IMR-90 (cell line): ENCODE results near the gene SDHB. TPM values are rescaled to one million over a fixed set of nuclear protein-coding genes. Genes with fewer than 3 reads are reported as not detected.

Source experiments
- ATAC-seq: fragments of 200-7000 bp; cut with Tn5 transposase; 2 replicates; pipeline ENCODE4 v1.9.1; 2020; ENCODE audit warnings: low read depth, mild to moderate bottlenecking, moderate library complexity
- BruUV-seq: library from RNA; stranded (reverse); fragments of 400-500 nt; replicated peaks from 2 replicates; lab custom pipeline; 2021; lab: Mats Ljungman, UMichigan
- CTCF ChIA-PET: fragments of 300-600 bp; formaldehyde crosslinking; extraction: SDS; loops from one replicate; lab custom pipeline; 2021; ENCODE audit warnings: antibody characterized with exemption; lab: Yijun Ruan, JAX
- POLR2A ChIA-PET: fragments of 300-600 bp; sonication (Branson Sonifier 250); formaldehyde crosslinking; loops from one replicate; lab custom pipeline; 2022; ENCODE audit warnings: antibody characterized with exemption; ENCODE audit not compliant: unreplicated experiment; lab: Charles Lee
- DNase-seq: peaks from one replicate; pipeline ENCODE4 v3.0.0; 2013
- H2AFZ ChIP-seq: replicated peaks from 2 replicates; pipeline ENCODE3; 2013; ENCODE audit warnings: low read length, mild to moderate bottlenecking; ENCODE audit not compliant: poor library complexity
- H2AK5ac ChIP-seq: 2 replicates; pipeline ENCODE4 v1.6.1; 2013; ENCODE audit warnings: low read depth, low read length, inconsistent platforms
- H2AK9ac ChIP-seq: replicated peaks from 2 replicates; pipeline ENCODE3; 2013; ENCODE audit warnings: mild to moderate bottlenecking, low read depth, low read length, moderate library complexity; ENCODE audit not compliant: poor library complexity
- H2BK120ac ChIP-seq: 2 replicates; pipeline ENCODE4 v1.6.1; 2013; ENCODE audit warnings: low read depth, low read length, inconsistent platforms
- H2BK15ac ChIP-seq: 3 replicates; pipeline ENCODE4 v1.6.1; 2013; ENCODE audit warnings: low read depth, low read length, inconsistent platforms
- H2BK20ac ChIP-seq: 2 replicates; pipeline ENCODE4 v1.6.1; 2013; ENCODE audit warnings: low read depth, mild to moderate bottlenecking, inconsistent platforms, low read length, moderate library complexity
- H2BK5ac ChIP-seq: 2 replicates; pipeline ENCODE4 v1.6.1; 2013; ENCODE audit warnings: mild to moderate bottlenecking, low read depth, low read length, inconsistent platforms; ENCODE audit not compliant: poor library complexity, severe bottlenecking
- H3K14ac ChIP-seq: replicated peaks from 2 replicates; pipeline ENCODE4 v1.6.1; 2013; ENCODE audit warnings: low read depth, low read length, inconsistent platforms
- H3K18ac ChIP-seq: 2 replicates; pipeline ENCODE4 v1.6.1; 2013; ENCODE audit warnings: low read depth, low read length, control low read depth
- H3K23ac ChIP-seq: 2 replicates; pipeline ENCODE4 v1.6.1; 2013; ENCODE audit warnings: low read depth, low read length, inconsistent platforms
- H3K27ac ChIP-seq: 2 replicates; pipeline ENCODE4 v1.5.1; 2013; ENCODE audit warnings: mild to moderate bottlenecking, control low read depth, low read length; ENCODE audit not compliant: insufficient read depth
- H3K27me3 ChIP-seq: 2 replicates; pipeline ENCODE4 v1.6.1; 2013; ENCODE audit warnings: low read length; ENCODE audit not compliant: control insufficient read depth, insufficient read depth
- H3K36me3 ChIP-seq: 2 replicates; pipeline ENCODE4 v1.6.1; 2013; ENCODE audit warnings: low read length, mixed read lengths; ENCODE audit not compliant: control insufficient read depth, insufficient read depth
- H3K4ac ChIP-seq: 2 replicates; pipeline ENCODE4 v1.6.1; 2013; ENCODE audit warnings: low read depth, low read length, inconsistent platforms
- H3K4me1 ChIP-seq: 2 replicates; pipeline ENCODE4 v1.6.1; 2013; ENCODE audit warnings: low read length, mixed read lengths; ENCODE audit not compliant: control insufficient read depth, insufficient read depth
- H3K4me2 ChIP-seq: 2 replicates; pipeline ENCODE4 v1.6.1; 2013; ENCODE audit warnings: low read depth, mild to moderate bottlenecking, control low read depth, low read length, moderate library complexity
- H3K4me3 ChIP-seq: 2 replicates; pipeline ENCODE4 v1.5.1; 2013; ENCODE audit warnings: low read depth, mild to moderate bottlenecking, control low read depth, low read length, moderate library complexity; ENCODE audit not compliant: insufficient read depth
- H3K56ac ChIP-seq: 2 replicates; pipeline ENCODE4 v1.6.1; 2013; ENCODE audit warnings: low read length, inconsistent platforms; ENCODE audit not compliant: insufficient read depth; ENCODE audit errors: extremely low read depth
- H3K79me1 ChIP-seq, 2 experiments: 2 replicates each; pipeline ENCODE4 v1.6.1; 2013; ENCODE audit warnings: low read length in 2 of 2, inconsistent platforms in 1 of 2, low read depth in 1 of 2
- H3K9ac ChIP-seq: 2 replicates; pipeline ENCODE4 v1.6.1; 2013; ENCODE audit warnings: low read depth, low read length, control low read depth
- H3K9me1 ChIP-seq: 2 replicates; pipeline ENCODE4 v1.6.1; 2013; ENCODE audit warnings: low read length, inconsistent platforms; ENCODE audit not compliant: insufficient read depth
- H3K9me3 ChIP-seq: 2 replicates; pipeline ENCODE4 v1.6.1; 2013; ENCODE audit warnings: low read length; ENCODE audit not compliant: control insufficient read depth, insufficient read depth
- H4K20me1 ChIP-seq: 2 replicates; pipeline ENCODE4 v1.6.1; 2013; ENCODE audit warnings: low read length, inconsistent platforms; ENCODE audit not compliant: insufficient read depth
- H4K5ac ChIP-seq: 2 replicates; pipeline ENCODE4 v1.6.1; 2013; ENCODE audit warnings: mild to moderate bottlenecking, low read depth, low read length, control low read depth
- H4K8ac ChIP-seq, 2 experiments: 2 replicates each; pipeline ENCODE4 v1.6.1; 2013; ENCODE audit warnings: low read depth in 2 of 2, low read length in 2 of 2, control low read depth in 1 of 2, inconsistent platforms in 1 of 2
- H4K91ac ChIP-seq: 2 replicates; pipeline ENCODE4 v1.6.1; 2013; ENCODE audit warnings: low read depth, low read length, inconsistent platforms; ENCODE audit not compliant: insufficient read depth
- BHLHE40 ChIP-seq: fragments of 150-350 bp; IDR thresholded peaks from 2 replicates; pipeline ENCODE4 v1.6.1; 2016; ENCODE audit warnings: mild to moderate bottlenecking, low read depth, low read length
- CEBPB ChIP-seq: IDR thresholded peaks from 2 replicates; pipeline ENCODE4 v1.6.1; 2012; ENCODE audit warnings: low read depth, low read length, improper control_type of control experiment
- FOS ChIP-seq: fragments of 150-350 bp; IDR thresholded peaks from 2 replicates; pipeline ENCODE4 v1.6.1; 2016; ENCODE audit warnings: low read depth, low read length
- MAFK ChIP-seq: IDR thresholded peaks from 2 replicates; pipeline ENCODE4 v1.6.1; 2012; ENCODE audit warnings: low read depth, low read length, improper control_type of control experiment
- NFE2L2 ChIP-seq: fragments of 150-350 bp; IDR thresholded peaks from 2 replicates; pipeline ENCODE4 v1.6.1; 2016; ENCODE audit warnings: low read depth, mild to moderate bottlenecking, low read length
- WGBS, 2 experiments: methylation state at CpG; one replicate each; pipeline versions ENCODE4 v1.1.5 to v1.1.7; 2013; ENCODE audit warnings: missing lambda C conversion rate in 2 of 2; ENCODE audit not compliant: insufficient read length in 1 of 2; ENCODE audit errors: extremely low coverage in 2 of 2; 5-methylcytosine and 5-hydroxymethylcytosine counted together
- dilution Hi-C: fragments of 300-500 bp; cut with HindIII; formaldehyde crosslinking; loops from one replicate; pipeline ENCODE4 v1.14.3; 2018; ENCODE audit warnings: low sequenced_read_pairs; ENCODE audit not compliant: unreplicated experiment
- in situ Hi-C: fragments of 300-500 bp; cut with MboI; formaldehyde crosslinking; loops from 3 replicates; pipeline ENCODE4 v1.14.3; 2019; ENCODE audit warnings: low sequenced_read_pairs, inconsistent platforms, mixed read lengths
- intact Hi-C: fragments of 100-400 bp; cut with micrococcal nuclease; formaldehyde crosslinking; loops from 2 replicates; pipeline ENCODE4 v1.10.0; 2022
- polyA plus RNA-seq, 3 experiments: library from polyadenylated mRNA; depleted of rRNA; stranded (reverse); fragments of >200 nt; gene quantifications; 2 replicates each; pipeline ENCODE4 v1.2.3, GENCODE V29; 2012; ENCODE audit warnings: low replicate concordance in 1 of 3
- total RNA-seq: library from RNA; depleted of rRNA; stranded (reverse); fragments of >200 nt; gene quantifications from 2 replicates; pipeline ENCODE4 v1.2.3, GENCODE V29; 2012

SDHB gene
- total and polyA plus RNA-seq, 2 of the 4 experiments (the other 2 are of a cell fraction) = 122 to 206 TPM

GRCh38 chr1:17039522-17039921 is 14.3 kb downstream of the SDHB start:
- no CpG with 5 or more reads among the region's 2 CpGs for WGBS, 2 experiments
- Histone ChIP-seq H2AK5ac (no peak overlapping the region), H3K4me2 (no peak overlapping the region), H3K9me3 (no peaks in the 10 kb centered on the region), H2BK15ac (no peak overlapping the region), H3K9me1 (no peaks in the 10 kb centered on the region), H3K4ac (no peak overlapping the region), H3K14ac (no peak overlapping the region), H2AK9ac (no peak overlapping the region), H3K9ac (no peak overlapping the region), H3K27me3 (no peaks in the 10 kb centered on the region), H3K56ac (no peak overlapping the region), H4K20me1 (no peaks in the 10 kb centered on the region; the same call in 1 of the 2 replicates), H3K4me3 (no peak overlapping the region), H4K5ac (no peak overlapping the region), H4K91ac (no peak overlapping the region), H2BK20ac (no peak overlapping the region), H3K18ac (no peak overlapping the region), H3K79me1 (peaks cover 18 to 28% of the 10 kb centered on the region in 2 experiments), H3K4me1 (no peaks in the 10 kb centered on the region), H3K27ac (no peak overlapping the region), H4K8ac (no peak overlapping the region), H3K23ac (no peak overlapping the region), H3K36me3 (peaks cover 29% of the 10 kb centered on the region), H2BK120ac (no peak overlapping the region), H2BK5ac (no peak overlapping the region), H2AFZ (no peak overlapping the region)
- TF ChIP-seq NFE2L2 (no peak), BHLHE40 (no peak), MAFK (no peak), CEBPB (peak; percentile 56), FOS (no peak)
- DNase-seq = no peak
- BruUV-seq = no TSS peak
- intact Hi-C loops (no loop called here), in situ Hi-C loops (loop anchor here (25.0 kb wide), 1 partner anchor 427 kb away; the partner anchor contains the start of gene NBPF1), dilution Hi-C loops (no loop called here)
- POLR2A ChIA-PET = no interaction called here
- CTCF ChIA-PET = no interaction called here
- no peak for ATAC-seq
